Measurements from ENCODE around the gene MUC13. TPM values are rescaled to one million over a fixed set of nuclear protein-coding genes. Genes with fewer than 3 reads are reported as not detected.

MUC13 gene
- total and polyA plus RNA-seq, 2 of the 4 experiments (the other 2 are of a cell fraction) = not detected

GRCh38 chr3:124861041-124861440, 73.5 kb downstream of the MUC13 start:
- intact Hi-C loops (cut with micrococcal nuclease) (no loop called here), in situ Hi-C loops (cut with MboI; ENCODE audit: low sequenced_read_pairs) (no loop called here), dilution Hi-C loops (cut with HindIII; ENCODE audit: low sequenced_read_pairs, unreplicated experiment) (no loop called here)
- no peak overlapping the region for H2AK9ac ChIP-seq (replicated peaks; ENCODE audit: low read depth, low read length, poor library complexity)
- H2BK120ac ChIP-seq (ENCODE audit: low read depth, low read length) = peak overlapping the region; percentile 82
- no peak overlapping the region for H4K5ac ChIP-seq (ENCODE audit: low read depth, low read length)
- H3K18ac ChIP-seq (ENCODE audit: low read depth, low read length) = peak overlapping the region; percentile 63
- ATAC-seq (ENCODE audit: low read depth) = no peak
- no peak overlapping the region for H3K23ac ChIP-seq (ENCODE audit: low read depth, low read length)
- H3K9me3 ChIP-seq (ENCODE audit: control insufficient read depth, insufficient read depth, low read length) = no peaks in the 10 kb centered on the region
- CTCF ChIA-PET = no interaction called here
- TF ChIP-seq CHD1 (IDR thresholded peaks at IDR 0.05; ENCODE audit: low read depth, low read length) (no peak), CEBPB (IDR thresholded peaks at IDR 0.05; ENCODE audit: low read depth, low read length) (peak; percentile 28; the same call in 1 of the 2 replicates), USF2 (IDR thresholded peaks at IDR 0.05; ENCODE audit: low read depth, low read length) (no peak), RFX5 (IDR thresholded peaks at IDR 0.05; ENCODE audit: low read depth, low read length) (no peak), CTCF (conservative IDR thresholded peaks at IDR 0.05; ENCODE audit: low read depth, low read length) (no peak), MAZ (IDR thresholded peaks at IDR 0.05; ENCODE audit: borderline replicate concordance, low read depth, low read length) (no peak)
- H2AFZ ChIP-seq (replicated peaks; ENCODE audit: low read length, poor library complexity) = no peak overlapping the region
- peak overlapping the region; percentile 85 for H2BK20ac ChIP-seq (ENCODE audit: low read depth, low read length)
- peaks cover 11% of the 10 kb centered on the region for H3K4me1 ChIP-seq (ENCODE audit: control insufficient read depth, insufficient read depth, low read length)
- no TSS peak for BruUV-seq (replicated peaks)
- H3K14ac ChIP-seq (replicated peaks; ENCODE audit: low read depth, low read length) = 0 out of 2 replicates have a peak overlapping the region, but pooled peaks have one; percentile 19
- H3K27ac ChIP-seq (ENCODE audit: insufficient read depth, low read length) = peak overlapping the region; percentile 67
- POLR2A ChIA-PET (ENCODE audit: unreplicated experiment) = no interaction called here
- peak overlapping the region; percentile 84 for H3K4ac ChIP-seq (ENCODE audit: low read depth, low read length)
- H4K20me1 ChIP-seq (ENCODE audit: insufficient read depth, low read length) = peaks cover 15% of the 10 kb centered on the region
- H3K79me1 ChIP-seq (ENCODE audit: low read depth in 1 of 2, low read length in 2 of 2) = peaks cover 18 to 58% of the 10 kb centered on the region in 2 experiments
- no peak overlapping the region for H3K4me3 ChIP-seq (ENCODE audit: insufficient read depth, low read depth, low read length)
- H3K27me3 ChIP-seq (ENCODE audit: control insufficient read depth, insufficient read depth, low read length) = no peaks in the 10 kb centered on the region
- peak overlapping the region; percentile 91 for H2AK5ac ChIP-seq (ENCODE audit: low read depth, low read length)
- H4K91ac ChIP-seq (ENCODE audit: insufficient read depth, low read depth, low read length) = peak overlapping the region; percentile 34; the same call in 1 of the 2 replicates
- peaks cover 2% of the 10 kb centered on the region for H3K36me3 ChIP-seq (ENCODE audit: control insufficient read depth, insufficient read depth, low read length)
- H2BK5ac ChIP-seq (ENCODE audit: low read depth, low read length, poor library complexity, severe bottlenecking) = peak overlapping the region; percentile 53
- H3K56ac ChIP-seq (ENCODE audit: extremely low read depth, insufficient read depth, low read length) = no peak overlapping the region
- no CpG with 5 or more reads among the region's 9 CpGs for WGBS, 2 experiments (ENCODE audit: extremely low coverage in 2 of 2, insufficient read length in 1 of 2)
- no peak overlapping the region for H3K9ac ChIP-seq (ENCODE audit: low read depth, low read length)
- peak overlapping the region; percentile 33; the same call in 1 of the 3 replicates for H2BK15ac ChIP-seq (ENCODE audit: low read depth, low read length)
- H4K8ac ChIP-seq (ENCODE audit: low read depth in 2 of 2, low read length in 2 of 2) = peak overlapping the region in 1 of 2 experiments; percentile 57; a peak in 1 of 4 replicates
- H3K9me1 ChIP-seq (ENCODE audit: insufficient read depth, low read length) = peaks cover 21% of the 10 kb centered on the region
- no peak for DNase-seq
- peak overlapping the region; percentile 49 for H3K4me2 ChIP-seq (ENCODE audit: low read depth, low read length)
